DND-41 (cell line): Measurements from ENCODE around the gene DMP1.

Experiments
- CTCF ChIP-seq: IDR thresholded peaks from 2 replicates; pipeline ENCODE4 v1.5.1; 2012; ENCODE audit warnings: borderline replicate concordance, low read length, moderate library complexity, mild to moderate bottlenecking; ENCODE audit not compliant: poor library complexity, severe bottlenecking; ENCODE audit errors: extremely low read depth
- EZH2 ChIP-seq: IDR thresholded peaks from 3 replicates; pipeline ENCODE4 v1.6.1; 2012; ENCODE audit warnings: borderline replicate concordance, low read depth, mild to moderate bottlenecking, moderate library complexity, low read length, inconsistent platforms; ENCODE audit not compliant: severe bottlenecking

- TF ChIP-seq CTCF = no peak
- TF ChIP-seq EZH2 = no peak
Observed at GRCh38 chr4:87620086-87620485, 30.0 kb upstream of the DMP1 start.
